GM18526 (cell line): ENCODE measurements around the gene HCCS.

Experiments
- POLR2A ChIP-seq: IDR thresholded peaks from 3 replicates; pipeline ENCODE4 v1.6.1; 2011; ENCODE audit not compliant: insufficient read length; ENCODE audit errors: extremely low read depth

HCCS gene

GRCh38 chrX:11111037-11111851, at the start of gene HCCS:
HCCS (plus strand) TSS chrX:11111332; CDS start chrX:11112061, 729 bp downstream.
- peak; percentile 31 for TF ChIP-seq POLR2A

DNA sequence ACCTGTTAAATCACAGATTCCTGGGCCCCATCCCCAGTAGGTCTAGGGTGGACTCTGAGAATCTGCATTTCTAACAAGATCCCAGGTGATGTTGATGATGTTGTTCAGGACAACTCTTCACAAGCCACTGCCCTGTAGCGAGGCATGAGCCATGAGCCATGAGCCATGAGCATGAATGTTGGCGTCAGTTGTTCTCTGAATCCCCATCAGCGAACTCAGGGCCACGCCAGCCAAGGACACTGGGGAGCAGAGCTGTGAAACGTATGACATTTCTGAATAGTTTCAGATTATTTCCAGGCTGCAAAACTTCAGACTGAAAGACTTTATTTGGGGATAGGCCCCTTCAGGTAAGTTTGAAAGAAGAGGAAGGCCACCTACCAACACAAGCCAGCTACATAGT, 46.9 kb upstream of the HCCS start:
- no peak for TF ChIP-seq POLR2A

DNA sequence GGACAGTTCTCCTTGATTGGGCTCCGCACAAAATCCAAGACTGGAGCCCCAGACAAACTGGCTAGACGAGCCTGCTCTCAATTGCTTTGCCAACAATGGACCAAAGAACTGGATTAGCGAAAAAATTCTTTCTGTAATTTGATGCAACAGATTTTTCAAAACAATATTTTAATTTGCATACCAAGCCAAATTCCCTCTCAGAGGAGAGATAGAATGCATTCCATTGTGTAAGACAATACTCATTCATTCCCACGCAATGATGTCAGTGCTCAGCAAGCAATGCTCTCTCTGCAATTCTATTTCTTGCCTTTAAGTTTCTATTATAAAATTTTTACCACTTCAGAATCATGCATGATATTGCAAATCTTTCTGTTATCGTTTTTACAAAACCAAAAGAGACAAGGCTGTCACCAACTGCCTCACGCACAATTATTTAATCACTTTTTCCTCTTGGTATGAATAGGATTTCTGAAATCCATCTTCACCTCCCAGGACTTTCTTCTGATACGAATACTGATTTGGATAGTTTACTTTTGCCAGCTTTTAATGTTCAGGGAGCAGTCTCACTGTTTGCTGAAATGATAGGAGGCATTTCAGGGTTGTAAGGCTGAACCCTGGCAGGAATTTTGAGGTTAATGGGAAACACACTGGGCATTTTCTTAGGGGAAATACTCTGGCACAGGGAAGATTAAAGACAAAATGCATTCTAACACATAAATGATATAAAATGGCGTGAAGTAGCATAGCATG, 46.1 kb upstream of the HCCS start:
- TF ChIP-seq POLR2A: no peak

GRCh38 chrX:11066812-11067211, 44.3 kb upstream of the HCCS start:
- no peak for TF ChIP-seq POLR2A

- no peak for TF ChIP-seq POLR2A
These were observed 37.8 kb upstream of the HCCS start for GRCh38 chrX:11073381-11073780.

- TF ChIP-seq POLR2A: no peak
These were observed 30.3 kb upstream of the HCCS start for GRCh38 chrX:11080741-11081305.

GRCh38 chrX:11081511-11081910, 29.6 kb upstream of the HCCS start:
- no peak for TF ChIP-seq POLR2A

DNA sequence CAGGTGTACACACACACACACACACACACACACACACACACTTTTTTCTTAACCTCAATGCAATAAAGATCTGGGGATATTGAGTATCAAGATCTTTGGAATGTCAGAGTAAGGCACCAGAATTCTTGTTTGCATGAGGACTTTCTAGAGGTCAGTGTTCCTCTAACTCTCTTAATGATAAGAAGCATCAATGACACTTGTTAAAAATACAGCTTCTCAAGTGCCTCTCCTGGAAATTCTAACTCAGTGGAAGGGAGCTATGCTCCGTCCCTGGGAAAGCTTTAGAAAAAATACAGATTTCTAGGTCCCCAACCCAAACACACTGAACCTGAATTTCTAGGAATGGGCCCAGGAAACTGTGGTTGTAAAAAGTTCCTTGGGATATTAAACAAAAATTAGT, 25.8 kb upstream of the HCCS start:
- TF ChIP-seq POLR2A: no peak

GRCh38 chrX:11089802-11090201, 21.3 kb upstream of the HCCS start:
- TF ChIP-seq POLR2A: no peak

- no peak for TF ChIP-seq POLR2A
These were observed 13.2 kb upstream of the HCCS start for GRCh38 chrX:11097933-11098332.

DNA sequence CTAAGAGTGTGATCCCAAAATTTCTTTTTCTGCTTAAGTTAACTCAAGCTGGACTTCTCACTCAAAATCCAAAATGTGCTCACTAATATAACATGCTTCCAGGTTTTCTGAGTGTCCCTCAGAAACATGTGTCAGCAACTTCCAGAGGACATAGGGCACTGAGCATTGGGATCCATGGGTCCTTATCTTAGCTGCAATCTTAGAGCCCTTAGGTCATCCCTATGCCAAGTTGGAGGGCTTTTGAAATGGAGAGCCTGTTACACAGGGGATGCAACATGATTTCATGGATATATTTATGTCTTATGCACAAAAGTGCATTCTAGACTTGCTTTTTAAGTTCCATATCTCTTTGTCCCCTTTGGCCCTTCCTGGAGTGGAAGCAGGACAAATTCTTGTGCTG, 11.7 kb upstream of the HCCS start:
- no peak for TF ChIP-seq POLR2A

GRCh38 chrX:11100281-11101035, 10.7 kb upstream of the HCCS start:
- TF ChIP-seq POLR2A: no peak

- no peak for TF ChIP-seq POLR2A
These were observed 8.1 kb upstream of the HCCS start for GRCh38 chrX:11103006-11103405.

DNA sequence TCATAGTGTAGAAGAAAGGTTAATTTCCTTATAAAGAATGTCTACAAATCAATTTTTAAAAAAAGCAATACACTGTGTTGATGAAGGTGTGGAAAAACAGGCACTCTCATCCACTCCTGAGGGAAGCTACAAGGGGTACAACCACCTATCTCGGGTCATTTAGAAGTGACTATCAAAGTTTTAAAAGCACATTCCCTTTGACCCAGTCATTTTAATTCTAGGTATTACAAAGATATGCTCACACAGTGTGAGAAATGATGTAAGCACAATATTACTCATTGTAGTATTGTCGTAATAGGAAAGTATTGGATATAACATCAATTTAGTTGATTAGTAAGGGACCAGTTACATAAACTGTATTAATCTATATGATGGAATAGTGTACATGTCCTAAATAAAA, 7.4 kb upstream of the HCCS start:
- TF ChIP-seq POLR2A: no peak

- TF ChIP-seq POLR2A: no peak
These were observed 6.1 kb upstream of the HCCS start for GRCh38 chrX:11105080-11105479.
